ENCODE data around the gene NAA20. TPM values are rescaled to one million over a fixed set of nuclear protein-coding genes. Genes with fewer than 3 reads are reported as not detected.

NAA20 gene
- total RNA-seq, 4 donors from 2014 or later: 13.3 to 20.9 (median 15.4) TPM

- no peak for DNase-seq
- TF ChIP-seq CTCF (IDR thresholded peaks at IDR 0.05) (no peak), POLR2A (IDR thresholded peaks at IDR 0.05) (no peak)
- H3K4me1 ChIP-seq: peaks cover 0 to 5% (median 0%) of the 10 kb centered on the region in 4 donors
- no peaks in the 10 kb centered on the region for H3K9me3 ChIP-seq
- H3K36me3 ChIP-seq: no peaks in the 10 kb centered on the region
- no peak overlapping the region for H3K4me3 ChIP-seq
- no peak overlapping the region for H3K27ac ChIP-seq
- H3K27me3 ChIP-seq: no peaks in the 10 kb centered on the region
Observed at GRCh38 chr20:20012541-20012940, 4.6 kb upstream of the NAA20 start.

DNA sequence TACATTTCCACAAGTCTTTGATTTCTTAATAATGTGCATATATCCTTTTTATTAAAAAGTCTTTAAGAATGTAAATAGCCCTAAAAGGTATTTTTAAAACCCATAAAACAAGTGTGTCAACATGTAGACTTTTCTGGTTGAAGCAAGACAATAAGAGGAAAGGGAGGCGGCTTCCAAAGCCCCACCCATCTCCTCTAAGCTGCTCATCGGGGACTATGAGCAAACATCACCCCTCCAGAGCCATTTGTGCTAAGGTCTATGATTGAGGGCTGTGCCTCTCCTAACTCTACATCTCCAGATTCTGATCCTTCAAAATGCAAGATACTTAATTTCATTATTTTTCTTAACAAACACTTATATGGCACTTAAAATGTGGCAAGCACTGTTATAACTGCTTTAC is 2.5 kb upstream of the NAA20 start:
- H3K4me1 ChIP-seq: peaks cover 0 to 18% (median 6%) of the 10 kb centered on the region in 4 donors
- H3K36me3 ChIP-seq: no peaks in the 10 kb centered on the region
- no peak overlapping the region for H3K27ac ChIP-seq
- no peak for DNase-seq
- no peaks in the 10 kb centered on the region for H3K9me3 ChIP-seq
- no peak overlapping the region for H3K4me3 ChIP-seq
- no peaks in the 10 kb centered on the region for H3K27me3 ChIP-seq
- TF ChIP-seq POLR2A (IDR thresholded peaks at IDR 0.05) (no peak), CTCF (IDR thresholded peaks at IDR 0.05) (no peak)

DNA sequence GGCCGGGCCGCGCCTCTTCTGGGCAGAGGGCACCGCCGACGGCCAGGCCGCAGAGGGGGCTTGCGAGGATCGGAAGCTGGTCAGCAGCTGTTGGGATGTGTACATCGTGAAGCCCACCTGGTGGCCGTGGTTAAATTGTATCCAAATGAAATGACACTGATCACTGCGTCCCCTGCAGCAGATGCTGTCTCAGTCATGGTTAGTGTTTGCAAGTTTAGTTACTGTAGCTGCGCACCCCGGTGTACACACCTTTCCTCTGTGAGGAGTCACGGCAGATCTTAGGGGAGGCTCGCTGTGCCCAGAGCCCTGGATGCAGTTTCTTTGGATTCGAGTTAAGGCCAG is 653 bp downstream of the NAA20 start:
- Histone ChIP-seq H3K27me3 (no peaks in the 10 kb centered on the region), H3K4me3 (peak overlapping the region; percentile 71 to 85 (median 84)), H3K27ac (peak overlapping the region; percentile 27 to 79 (median 63))

GRCh38 chr20:20018366-20018765 is 1.2 kb downstream of the NAA20 start:
- no peak for TF ChIP-seq POLR2A (IDR thresholded peaks at IDR 0.05)
- no peak for TF ChIP-seq CTCF (IDR thresholded peaks at IDR 0.05)
- no peak for DNase-seq
- Histone ChIP-seq H3K9me3 (no peaks in the 10 kb centered on the region), H3K36me3 (peaks cover 0 to 8% (median 0%) of the 10 kb centered on the region in 3 donors), H3K4me3 (peak overlapping the region in 2 of 4 donors; percentile 3 to 85), H3K4me1 (peaks cover 0 to 24% (median 6%) of the 10 kb centered on the region in 4 donors), H3K27ac (no peak overlapping the region), H3K27me3 (no peaks in the 10 kb centered on the region)

More for the DNA sequence above, 653 bp downstream of the NAA20 start:
- no peaks in the 10 kb centered on the region for H3K9me3 ChIP-seq
- DNase-seq: no peak
- peaks cover 0 to 24% (median 6%) of the 10 kb centered on the region in 4 donors for H3K4me1 ChIP-seq
- H3K36me3 ChIP-seq: peaks cover 0 to 2% (median 0%) of the 10 kb centered on the region in 3 donors
- TF ChIP-seq POLR2A (IDR thresholded peaks at IDR 0.05) (no peak), CTCF (IDR thresholded peaks at IDR 0.05) (no peak)

DNA sequence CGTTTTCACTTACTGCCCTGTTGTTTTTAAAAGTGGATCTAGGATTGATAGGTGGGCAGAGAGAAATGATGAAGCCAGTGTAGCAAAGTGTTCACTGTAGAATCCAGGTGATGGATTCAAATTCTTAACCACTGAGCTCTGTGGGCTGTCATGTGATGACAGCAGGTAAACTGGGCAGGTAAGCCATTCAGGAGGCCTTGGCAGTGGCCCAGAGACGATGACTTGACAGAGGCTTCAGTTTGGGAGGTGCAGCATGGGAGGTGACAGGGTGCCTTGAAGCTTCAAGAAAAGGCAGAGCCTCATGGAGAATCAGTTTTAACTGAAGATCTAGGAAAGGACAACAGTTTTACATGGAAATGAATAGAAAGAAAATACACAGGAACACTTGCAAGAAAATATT is 2.0 kb downstream of the NAA20 start:
- no peaks in the 10 kb centered on the region for H3K9me3 ChIP-seq
- peaks cover 0 to 24% (median 6%) of the 10 kb centered on the region in 4 donors for H3K4me1 ChIP-seq
- DNase-seq: no peak
- H3K27me3 ChIP-seq: no peaks in the 10 kb centered on the region
- TF ChIP-seq POLR2A (IDR thresholded peaks at IDR 0.05): no peak
- TF ChIP-seq CTCF (IDR thresholded peaks at IDR 0.05): no peak
- H3K4me3 ChIP-seq: no peak overlapping the region
- peaks cover 0 to 8% (median 0%) of the 10 kb centered on the region in 3 donors for H3K36me3 ChIP-seq
- H3K27ac ChIP-seq: no peak overlapping the region

GRCh38 chr20:20020908-20021307 is 3.7 kb downstream of the NAA20 start:
- no peaks in the 10 kb centered on the region for H3K9me3 ChIP-seq
- H3K4me1 ChIP-seq: peaks cover 0 to 24% (median 6%) of the 10 kb centered on the region in 4 donors

More at GRCh38 chr20:20020908-20021307, 3.7 kb downstream of the NAA20 start:
- Histone ChIP-seq H3K4me3 (no peak overlapping the region), H3K27me3 (no peaks in the 10 kb centered on the region), H3K36me3 (peaks cover 0 to 17% (median 0%) of the 10 kb centered on the region in 3 donors), H3K27ac (no peak overlapping the region)
- TF ChIP-seq POLR2A (IDR thresholded peaks at IDR 0.05) (no peak), CTCF (IDR thresholded peaks at IDR 0.05) (no peak)
- DNase-seq: no peak

Measured in Peyer's patch (tissue), 4 donors.